SK-N-SH (cell line): ENCODE data around the gene CHDH. TPM values are rescaled to one million over a fixed set of nuclear protein-coding genes. Genes with fewer than 3 reads are reported as not detected.

Experiments
- CTCF ChIA-PET: fragments of 300-600, 350-600 bp; formaldehyde crosslinking; extraction: SDS; loops from one replicate; lab custom pipeline; 2021; lab: Yijun Ruan, JAX
- POLR2A ChIA-PET: fragments of 350-600 bp; sonication (Branson Sonifier 250); formaldehyde crosslinking; extraction: SDS; loops from one replicate; lab custom pipeline; 2020; ENCODE audit warnings: antibody characterized with exemption, inconsistent platforms; lab: Yijun Ruan, JAX
- DNase-seq: peaks from one replicate; pipeline ENCODE4 v3.0.0; 2012
- H2AFZ ChIP-seq: fragments of 200-600 bp; sonication (generic); 2 replicates; pipeline ENCODE4 v1.8.1; 2016; ENCODE audit warnings: antibody characterized with exemption, mild to moderate bottlenecking, low read depth
- H3F3A ChIP-seq: fragments of 200-600 bp; sonication (generic); replicated peaks from 2 replicates; pipeline ENCODE3; 2016; ENCODE audit warnings: antibody characterized with exemption, mild to moderate bottlenecking; ENCODE audit not compliant: insufficient read depth
- H3K27ac ChIP-seq, 2 experiments: fragments of 200-500 bp in 1 of 2; fragments of 200-600 bp in 1 of 2; sonication (Bioruptor generic) in 1 of 2; sonication (generic), shearing (Covaris generic) in 1 of 2; 2 replicates each; pipeline versions ENCODE4 v1.5.1 to v1.6.1; 2014 to 2016; ENCODE audit warnings: low read depth in 2 of 2, inconsistent platforms in 1 of 2, low read length in 1 of 2, mild to moderate bottlenecking in 1 of 2, mixed read lengths in 1 of 2
- H3K27me3 ChIP-seq: fragments of 200-600 bp; sonication (generic), shearing (Covaris generic); 2 replicates; pipeline ENCODE4 v1.6.1; 2016; ENCODE audit warnings: mixed run types; ENCODE audit not compliant: insufficient read depth
- H3K36me3 ChIP-seq, 2 experiments: fragments of 200-500 bp in 1 of 2; fragments of 200-600 bp in 1 of 2; sonication (Bioruptor generic) in 1 of 2; sonication (generic) in 1 of 2; replicated peaks in 1 of 2; 2 replicates each; pipeline versions ENCODE3 to v1.5.1; 2014 to 2016; ENCODE audit warnings: low read length in 1 of 2, mild to moderate bottlenecking in 1 of 2; ENCODE audit not compliant: insufficient read depth in 2 of 2, control insufficient read depth in 1 of 2
- H3K4me1 ChIP-seq, 2 experiments: fragments of 200-500 bp in 1 of 2; fragments of 200-600 bp in 1 of 2; sonication (Bioruptor generic) in 1 of 2; sonication (generic), shearing (Covaris generic) in 1 of 2; 2 replicates each; pipeline versions ENCODE4 v1.5.1 to v1.6.1; 2014 to 2016; ENCODE audit warnings: low read depth in 1 of 2, low read length in 1 of 2, mixed run types in 1 of 2; ENCODE audit not compliant: insufficient read depth in 2 of 2, control insufficient read depth in 1 of 2
- H3K4me2 ChIP-seq: fragments of 200-600 bp; sonication (generic), shearing (Covaris generic); 2 replicates; pipeline ENCODE4 v1.6.1; 2017; ENCODE audit warnings: mixed run types
- H3K4me3 ChIP-seq, 2 experiments: fragments of 200-500 bp in 1 of 2; fragments of 200-600 bp in 1 of 2; sonication (Bioruptor generic) in 1 of 2; sonication (generic), shearing (Covaris generic) in 1 of 2; 2 replicates each; pipeline versions ENCODE4 v1.5.1 to v1.8.1; 2014 to 2016; ENCODE audit warnings: low read depth in 2 of 2, inconsistent platforms in 1 of 2, low read length in 1 of 2, mild to moderate bottlenecking in 1 of 2, mixed read lengths in 1 of 2, moderate library complexity in 1 of 2
- H3K79me2 ChIP-seq: fragments of 200-600 bp; sonication (generic); 2 replicates; pipeline ENCODE4 v1.8.1; 2017; ENCODE audit warnings: mild to moderate bottlenecking; ENCODE audit not compliant: insufficient read depth
- H3K9ac ChIP-seq: fragments of 200-600 bp; sonication (generic); 2 replicates; pipeline ENCODE4 v1.6.1; 2017; ENCODE audit warnings: mixed run types
- H3K9me2 ChIP-seq: fragments of 200-600 bp; sonication (generic); 2 replicates; pipeline ENCODE4 v1.6.1; 2017; ENCODE audit warnings: mixed run types
- H3K9me3 ChIP-seq: fragments of 200-600 bp; sonication (generic); 2 replicates; pipeline ENCODE4 v1.6.1; 2017; ENCODE audit warnings: mixed run types, mild to moderate bottlenecking, moderate library complexity
- H4K20me1 ChIP-seq: fragments of 200-600 bp; sonication (generic); 2 replicates; pipeline ENCODE4 v1.6.1; 2017; ENCODE audit warnings: mild to moderate bottlenecking, mixed run types; ENCODE audit not compliant: insufficient read depth
- ELF1 ChIP-seq: IDR thresholded peaks from 2 replicates; pipeline ENCODE4 v1.4.0; 2012
- FOSL2 ChIP-seq: IDR thresholded peaks from 2 replicates; pipeline ENCODE4 v1.4.0; 2012; ENCODE audit warnings: low read depth, mild to moderate bottlenecking, moderate library complexity, borderline replicate concordance
- GABPA ChIP-seq: IDR thresholded peaks from 2 replicates; pipeline ENCODE4 v1.4.0; 2012; ENCODE audit warnings: low read depth, mild to moderate bottlenecking
- MEF2A ChIP-seq: IDR thresholded peaks from 2 replicates; pipeline ENCODE4 v1.4.0; 2012; ENCODE audit warnings: low read depth, borderline replicate concordance
- MXI1 ChIP-seq: IDR thresholded peaks from 2 replicates; pipeline ENCODE4 v1.6.1; 2012; ENCODE audit warnings: mild to moderate bottlenecking, low read depth, low read length, improper control_type of control experiment
- NFIC ChIP-seq: IDR thresholded peaks from 2 replicates; pipeline ENCODE4 v1.4.0; 2012; ENCODE audit warnings: borderline replicate concordance
- POLR2AphosphoS5 ChIP-seq: IDR thresholded peaks from 2 replicates; pipeline ENCODE4 v1.6.1; 2012; ENCODE audit warnings: low read depth, low read length
- RCOR1 ChIP-seq: fragments of 150-350 bp; IDR thresholded peaks from 2 replicates; pipeline ENCODE4 v1.6.1; 2017; ENCODE audit warnings: antibody characterized with exemption, low read length
- REST ChIP-seq: IDR thresholded peaks from 2 replicates; pipeline ENCODE4 v1.6.1; 2012; ENCODE audit warnings: mild to moderate bottlenecking, low read depth, low read length, moderate library complexity
- RFX5 ChIP-seq: IDR thresholded peaks from 2 replicates; pipeline ENCODE4 v1.6.1; 2012; ENCODE audit warnings: mild to moderate bottlenecking, improper control_type of control experiment, low read length
- RXRA ChIP-seq: IDR thresholded peaks from 2 replicates; pipeline ENCODE4 v1.4.0; 2012; ENCODE audit warnings: low read depth, mild to moderate bottlenecking, borderline replicate concordance
- SIN3A ChIP-seq: IDR thresholded peaks from 2 replicates; pipeline ENCODE4 v1.6.1; 2012; ENCODE audit warnings: low read depth, mild to moderate bottlenecking, low read length, moderate library complexity, borderline replicate concordance
- TCF12 ChIP-seq: IDR thresholded peaks from 2 replicates; pipeline ENCODE4 v1.4.0; 2012
- ZBTB33 ChIP-seq: IDR thresholded peaks from 2 replicates; pipeline ENCODE4 v1.4.0; 2012; ENCODE audit warnings: low read depth, borderline replicate concordance
- WGBS: methylation state at CpG from one replicate; pipeline ENCODE4 v1.1.6; 2017; ENCODE audit warnings: low lambda C conversion rate; 5-methylcytosine and 5-hydroxymethylcytosine counted together
- polyA plus RNA-seq, 3 experiments: library from polyadenylated mRNA; depleted of rRNA; stranded (reverse); fragments of >200 nt; gene quantifications; 2 replicates each; pipeline ENCODE4 v1.2.3, GENCODE V29; 2012
- TF ChIP-seq, protein P1 (sequence below): IDR thresholded peaks from 2 replicates; pipeline ENCODE4 v1.4.0; 2012; ENCODE audit warnings: low read depth, borderline replicate concordance
- TF ChIP-seq, protein P2 (sequence below): fragments of 200-600 bp; sonication (generic); IDR thresholded peaks from 2 replicates; pipeline ENCODE4 v1.6.1; 2017; ENCODE audit warnings: antibody characterized with exemption, mild to moderate bottlenecking, moderate library complexity

Gene CHDH
- polyA plus RNA-seq, 1 of the 3 experiments (the other 2 are of a cell fraction), result 0.33 TPM

GRCh38 chr3:53820084-53820483 lies 26.1 kb downstream of the CHDH start:
- Histone ChIP-seq H3K79me2 (no peaks in the 10 kb centered on the region), H3K9me3 (no peaks in the 10 kb centered on the region), H4K20me1 (no peaks in the 10 kb centered on the region), H3K4me1 (no peaks in the 10 kb centered on the region; a peak in 1 of 4 replicates), H3F3A (no peaks in the 10 kb centered on the region), H3K9me2 (no peaks in the 10 kb centered on the region), H3K27me3 (no peaks in the 10 kb centered on the region), H3K4me2 (no peak overlapping the region), H3K9ac (no peak overlapping the region), H3K36me3 (no peaks in the 10 kb centered on the region), H2AFZ (no peak overlapping the region), H3K4me3 (no peak overlapping the region), H3K27ac (no peak overlapping the region)
- DNase-seq, result no peak
- TF ChIP-seq GABPA (no peak), RCOR1 (no peak), REST (no peak), RXRA (no peak), MEF2A (no peak), MXI1 (no peak)
- WGBS, result 50% methylated on average over 4 of the region's 5 CpGs
- CTCF ChIA-PET, result no interaction called here
- POLR2A ChIA-PET, result no interaction called here

- DNase-seq, result no peak
- Histone ChIP-seq H3K4me2 (no peak overlapping the region), H3K79me2 (no peaks in the 10 kb centered on the region), H3K9me3 (no peaks in the 10 kb centered on the region), H3K4me3 (no peak overlapping the region), H2AFZ (no peak overlapping the region), H3K36me3 (no peaks in the 10 kb centered on the region), H3K27ac (no peak overlapping the region), H3K27me3 (no peaks in the 10 kb centered on the region), H3K9me2 (no peaks in the 10 kb centered on the region), H4K20me1 (no peaks in the 10 kb centered on the region), H3F3A (no peaks in the 10 kb centered on the region), H3K4me1 (no peaks in the 10 kb centered on the region; a peak in 1 of 4 replicates), H3K9ac (no peak overlapping the region)
- POLR2A ChIA-PET, result no interaction called here
- 81% methylated on average over 9 of the region's 14 CpGs for WGBS
- CTCF ChIA-PET, result no interaction called here
- TF ChIP-seq, protein P1, sequence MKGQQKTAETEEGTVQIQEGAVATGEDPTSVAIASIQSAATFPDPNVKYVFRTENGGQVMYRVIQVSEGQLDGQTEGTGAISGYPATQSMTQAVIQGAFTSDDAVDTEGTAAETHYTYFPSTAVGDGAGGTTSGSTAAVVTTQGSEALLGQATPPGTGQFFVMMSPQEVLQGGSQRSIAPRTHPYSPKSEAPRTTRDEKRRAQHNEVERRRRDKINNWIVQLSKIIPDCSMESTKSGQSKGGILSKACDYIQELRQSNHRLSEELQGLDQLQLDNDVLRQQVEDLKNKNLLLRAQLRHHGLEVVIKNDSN, result no peak
- no peak for TF ChIP-seq FOSL2
- no peak for TF ChIP-seq ELF1
- no peak for TF ChIP-seq NFIC
- TF ChIP-seq SIN3A, result no peak
- TF ChIP-seq ZBTB33, result no peak
- TF ChIP-seq MXI1, result no peak
- TF ChIP-seq, protein P2, sequence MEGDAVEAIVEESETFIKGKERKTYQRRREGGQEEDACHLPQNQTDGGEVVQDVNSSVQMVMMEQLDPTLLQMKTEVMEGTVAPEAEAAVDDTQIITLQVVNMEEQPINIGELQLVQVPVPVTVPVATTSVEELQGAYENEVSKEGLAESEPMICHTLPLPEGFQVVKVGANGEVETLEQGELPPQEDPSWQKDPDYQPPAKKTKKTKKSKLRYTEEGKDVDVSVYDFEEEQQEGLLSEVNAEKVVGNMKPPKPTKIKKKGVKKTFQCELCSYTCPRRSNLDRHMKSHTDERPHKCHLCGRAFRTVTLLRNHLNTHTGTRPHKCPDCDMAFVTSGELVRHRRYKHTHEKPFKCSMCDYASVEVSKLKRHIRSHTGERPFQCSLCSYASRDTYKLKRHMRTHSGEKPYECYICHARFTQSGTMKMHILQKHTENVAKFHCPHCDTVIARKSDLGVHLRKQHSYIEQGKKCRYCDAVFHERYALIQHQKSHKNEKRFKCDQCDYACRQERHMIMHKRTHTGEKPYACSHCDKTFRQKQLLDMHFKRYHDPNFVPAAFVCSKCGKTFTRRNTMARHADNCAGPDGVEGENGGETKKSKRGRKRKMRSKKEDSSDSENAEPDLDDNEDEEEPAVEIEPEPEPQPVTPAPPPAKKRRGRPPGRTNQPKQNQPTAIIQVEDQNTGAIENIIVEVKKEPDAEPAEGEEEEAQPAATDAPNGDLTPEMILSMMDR, result no peak
- no peak for TF ChIP-seq POLR2AphosphoS5
- TF ChIP-seq RFX5, result no peak
- no peak for TF ChIP-seq TCF12
These were observed 26.9 kb downstream of the CHDH start for GRCh38 chr3:53819163-53819868.
